Measurements from ENCODE around the gene UQCRH.

UQCRH gene

GRCh38 chr1:46303038-46303871 is at the start of gene UQCRH, which contains the start of gene LRRC41:
TSS of gene UQCRH (plus strand) at chr1:46303698. CDS start at chr1:46303767, 69 bp downstream.
TSS of gene LRRC41 (minus strand) at chr1:46303616. CDS start at chr1:46303322, 294 bp downstream.
- DNase-seq (ENCODE audit: low read depth) = peak; percentile 93

- DNase-seq (ENCODE audit: low read depth) = no peak
These were observed 48.8 kb upstream of the UQCRH start for GRCh38 chr1:46254668-46255067.

GRCh38 chr1:46256523-46256922 is 47.0 kb upstream of the UQCRH start:
- no peak for DNase-seq (ENCODE audit: low read depth)

- no peak for DNase-seq (ENCODE audit: low read depth)
These were observed 41.0 kb upstream of the UQCRH start for GRCh38 chr1:46262508-46262907.

GRCh38 chr1:46263146-46263545 is 40.4 kb upstream of the UQCRH start:
- DNase-seq (ENCODE audit: low read depth) = no peak

GRCh38 chr1:46268578-46268977 is 34.9 kb upstream of the UQCRH start:
- DNase-seq (ENCODE audit: low read depth) = no peak

GRCh38 chr1:46274225-46275029 is 29.1 kb upstream of the UQCRH start:
- DNase-seq (ENCODE audit: low read depth) = no peak

- DNase-seq (ENCODE audit: low read depth) = no peak
These were observed 28.5 kb upstream of the UQCRH start for GRCh38 chr1:46275030-46275337.

GRCh38 chr1:46277658-46278373 is 25.7 kb upstream of the UQCRH start:
- DNase-seq (ENCODE audit: low read depth) = no peak

- no peak for DNase-seq (ENCODE audit: low read depth)
These were observed 24.7 kb upstream of the UQCRH start for GRCh38 chr1:46278807-46279206.

GRCh38 chr1:46280092-46280491 is 23.4 kb upstream of the UQCRH start:
- no peak for DNase-seq (ENCODE audit: low read depth)

- no peak for DNase-seq (ENCODE audit: low read depth)
These were observed 22.5 kb upstream of the UQCRH start for GRCh38 chr1:46281021-46281420.

GRCh38 chr1:46284058-46284457 is 19.4 kb upstream of the UQCRH start:
- DNase-seq (ENCODE audit: low read depth) = no peak

- no peak for DNase-seq (ENCODE audit: low read depth)
These were observed 18.6 kb upstream of the UQCRH start for GRCh38 chr1:46284597-46285564.

- DNase-seq (ENCODE audit: low read depth) = no peak
These were observed 17.6 kb upstream of the UQCRH start for GRCh38 chr1:46285730-46286477.

- DNase-seq (ENCODE audit: low read depth) = peak; percentile 44
These were observed 14.9 kb upstream of the UQCRH start for GRCh38 chr1:46288485-46289133.

- DNase-seq (ENCODE audit: low read depth) = no peak
These were observed 14.4 kb upstream of the UQCRH start for GRCh38 chr1:46289134-46289494.

GRCh38 chr1:46289976-46290375 is 13.5 kb upstream of the UQCRH start:
- no peak for DNase-seq (ENCODE audit: low read depth)

GRCh38 chr1:46295306-46295705 is 8.2 kb upstream of the UQCRH start:
- DNase-seq (ENCODE audit: low read depth) = no peak

GRCh38 chr1:46298387-46298786 is 5.1 kb upstream of the UQCRH start:
- DNase-seq (ENCODE audit: low read depth) = no peak
